ENCODE data around the gene DNAJC6.

DNA sequence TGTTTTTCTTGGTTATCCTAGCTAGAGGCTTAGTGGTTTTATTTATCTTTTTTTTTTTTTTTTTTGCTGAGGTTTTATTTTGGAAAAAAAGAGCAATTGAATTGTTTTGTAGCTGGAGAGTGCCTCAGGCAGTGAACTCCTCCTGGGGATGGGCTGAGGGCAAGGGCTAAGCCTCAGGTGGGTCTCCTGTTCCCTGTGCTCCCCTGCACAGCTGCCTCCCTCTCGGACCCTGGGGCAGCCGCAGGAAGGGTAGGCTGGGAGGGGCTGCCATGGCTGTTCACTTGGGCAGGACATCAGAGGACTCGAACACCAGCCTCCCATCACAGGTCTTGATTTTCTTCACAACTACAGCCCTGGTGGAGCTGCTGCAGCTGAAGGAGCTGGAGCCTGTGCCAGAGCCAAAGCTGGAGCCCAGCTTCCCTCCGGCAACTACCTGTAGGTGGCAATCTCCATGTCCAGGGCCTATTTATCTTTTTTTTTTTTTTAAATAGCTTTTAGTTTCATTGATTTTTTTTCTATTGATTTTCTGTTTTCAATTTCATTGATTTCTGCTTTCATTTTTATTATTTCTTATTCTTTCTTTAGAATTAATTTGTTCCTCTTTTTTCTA is 140.0 kb downstream of the DNAJC6 start:
- TF ChIP-seq, protein P1, sequence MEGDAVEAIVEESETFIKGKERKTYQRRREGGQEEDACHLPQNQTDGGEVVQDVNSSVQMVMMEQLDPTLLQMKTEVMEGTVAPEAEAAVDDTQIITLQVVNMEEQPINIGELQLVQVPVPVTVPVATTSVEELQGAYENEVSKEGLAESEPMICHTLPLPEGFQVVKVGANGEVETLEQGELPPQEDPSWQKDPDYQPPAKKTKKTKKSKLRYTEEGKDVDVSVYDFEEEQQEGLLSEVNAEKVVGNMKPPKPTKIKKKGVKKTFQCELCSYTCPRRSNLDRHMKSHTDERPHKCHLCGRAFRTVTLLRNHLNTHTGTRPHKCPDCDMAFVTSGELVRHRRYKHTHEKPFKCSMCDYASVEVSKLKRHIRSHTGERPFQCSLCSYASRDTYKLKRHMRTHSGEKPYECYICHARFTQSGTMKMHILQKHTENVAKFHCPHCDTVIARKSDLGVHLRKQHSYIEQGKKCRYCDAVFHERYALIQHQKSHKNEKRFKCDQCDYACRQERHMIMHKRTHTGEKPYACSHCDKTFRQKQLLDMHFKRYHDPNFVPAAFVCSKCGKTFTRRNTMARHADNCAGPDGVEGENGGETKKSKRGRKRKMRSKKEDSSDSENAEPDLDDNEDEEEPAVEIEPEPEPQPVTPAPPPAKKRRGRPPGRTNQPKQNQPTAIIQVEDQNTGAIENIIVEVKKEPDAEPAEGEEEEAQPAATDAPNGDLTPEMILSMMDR (IDR thresholded peaks at IDR 0.05): peak; percentile 20
- TF ChIP-seq EZH2phosphoT487 (IDR thresholded peaks at IDR 0.05): no peak

Measured in neural progenitor cell (in vitro differentiated cells).